ENCODE results near the gene PAK4.

The PAK4 gene

GRCh38 chr19:39128516-39129079 is 3.0 kb downstream of the PAK4 start:
- DNase-seq (ENCODE audit: low spot score), result no peak
- TF ChIP-seq CTCF (IDR thresholded peaks at IDR 0.05; ENCODE audit: poor library complexity, severe bottlenecking), result no peak
- no peaks in the 10 kb centered on the region for H3K4me1 ChIP-seq (ENCODE audit: insufficient read depth, poor library complexity, severe bottlenecking)
- H3K27ac ChIP-seq (ENCODE audit: poor library complexity, severe bottlenecking), result no peak overlapping the region
- ATAC-seq (ENCODE audit: low read depth), result no peak
- H3K4me3 ChIP-seq (ENCODE audit: severe bottlenecking), result no peak overlapping the region
- no peaks in the 10 kb centered on the region for H3K9me3 ChIP-seq (ENCODE audit: severe bottlenecking)
- no peaks in the 10 kb centered on the region for H3K27me3 ChIP-seq (ENCODE audit: insufficient read depth, poor library complexity, severe bottlenecking)
- H3K36me3 ChIP-seq (ENCODE audit: low read depth), result no peaks in the 10 kb centered on the region

- ATAC-seq (ENCODE audit: low read depth), result no peak
- Histone ChIP-seq H3K4me3 (ENCODE audit: severe bottlenecking) (no peak overlapping the region), H3K36me3 (ENCODE audit: low read depth) (no peaks in the 10 kb centered on the region), H3K27me3 (ENCODE audit: insufficient read depth, poor library complexity, severe bottlenecking) (no peaks in the 10 kb centered on the region), H3K9me3 (ENCODE audit: severe bottlenecking) (no peaks in the 10 kb centered on the region), H3K27ac (ENCODE audit: poor library complexity, severe bottlenecking) (no peak overlapping the region), H3K4me1 (ENCODE audit: insufficient read depth, poor library complexity, severe bottlenecking) (no peaks in the 10 kb centered on the region)
- DNase-seq (ENCODE audit: low spot score), result no peak
- no peak for TF ChIP-seq CTCF (IDR thresholded peaks at IDR 0.05; ENCODE audit: poor library complexity, severe bottlenecking)
Measured at GRCh38 chr19:39129116-39129515, 3.5 kb downstream of the PAK4 start.

- TF ChIP-seq CTCF (IDR thresholded peaks at IDR 0.05; ENCODE audit: poor library complexity, severe bottlenecking), result no peak
- no peaks in the 10 kb centered on the region for H3K36me3 ChIP-seq (ENCODE audit: low read depth)
- DNase-seq (ENCODE audit: low spot score), result no peak
- no peaks in the 10 kb centered on the region for H3K4me1 ChIP-seq (ENCODE audit: insufficient read depth, poor library complexity, severe bottlenecking)
- no peaks in the 10 kb centered on the region for H3K9me3 ChIP-seq (ENCODE audit: severe bottlenecking)
- no peak for ATAC-seq (ENCODE audit: low read depth)
- H3K27ac ChIP-seq (ENCODE audit: poor library complexity, severe bottlenecking), result no peak overlapping the region
- H3K27me3 ChIP-seq (ENCODE audit: insufficient read depth, poor library complexity, severe bottlenecking), result no peaks in the 10 kb centered on the region
- no peak overlapping the region for H3K4me3 ChIP-seq (ENCODE audit: severe bottlenecking)
Measured at GRCh38 chr19:39130337-39131254, 5.0 kb downstream of the PAK4 start.

- Histone ChIP-seq H3K27ac (ENCODE audit: poor library complexity, severe bottlenecking) (no peak overlapping the region), H3K4me3 (ENCODE audit: severe bottlenecking) (no peak overlapping the region), H3K27me3 (ENCODE audit: insufficient read depth, poor library complexity, severe bottlenecking) (no peaks in the 10 kb centered on the region), H3K9me3 (ENCODE audit: severe bottlenecking) (no peaks in the 10 kb centered on the region), H3K36me3 (ENCODE audit: low read depth) (no peaks in the 10 kb centered on the region), H3K4me1 (ENCODE audit: insufficient read depth, poor library complexity, severe bottlenecking) (no peaks in the 10 kb centered on the region)
- DNase-seq (ENCODE audit: low spot score) (no peak), ATAC-seq (ENCODE audit: low read depth) (no peak)
- TF ChIP-seq CTCF (IDR thresholded peaks at IDR 0.05; ENCODE audit: poor library complexity, severe bottlenecking), result no peak
Measured at GRCh38 chr19:39131255-39131755, 5.7 kb downstream of the PAK4 start.

Measured in RWPE2 (cell line).